ENCODE results near the gene HERC4.
"Not testable (repeated sequence)": the region's sequence is repeated elsewhere in the genome, so short reads cannot be mapped to it uniquely, and the experiment has no call there.

The HERC4 gene

GRCh38 chr10:67878133-67878532, 196.9 kb downstream of the HERC4 start:
- no peak for DNase-seq (ENCODE audit: low read depth in 2 of 2)

- DNase-seq (ENCODE audit: low read depth in 2 of 2), result not testable (repeated sequence)
Measured at GRCh38 chr10:67877421-67877820, 197.7 kb downstream of the HERC4 start.

- DNase-seq (ENCODE audit: low read depth in 2 of 2), result no peak
Measured at GRCh38 chr10:67875340-67876238, 199.5 kb downstream of the HERC4 start.
